Frontal cortex (tissue), 4 donors: ENCODE measurements around the gene NLRP11. TPM values are rescaled to one million over a fixed set of nuclear protein-coding genes. Genes with fewer than 3 reads are reported as not detected.

Experiments used
- DNase-seq, 2 donors: peaks; one replicate each; pipeline ENCODE4 v3.0.0; 2012; ENCODE audit warnings: low spot score in 2 of 2
- FAIRE-seq: peaks from 2 replicates; lab custom pipeline; 2012; peaks lifted over from hg19 to GRCh38; lab: Jason Lieb, UNC
- total RNA-seq: library from RNA; depleted of rRNA; stranded (reverse); fragments of >200 nt; gene quantifications from one replicate; pipeline ENCODE4 v1.2.3, GENCODE V29; 2014
- donor health status: control.
- donor health status: control.
- donor health status: control.

Gene NLRP11
- total RNA-seq, result not detected

- FAIRE-seq, result no peak
- no peak for DNase-seq
Measured at GRCh38 chr19:55831846-55832245, at the start of gene NLRP11. Gene NLRP11 (minus strand): TSS chr19:55831999. CDS start chr19:55818174, 13,825 bp downstream.

DNA sequence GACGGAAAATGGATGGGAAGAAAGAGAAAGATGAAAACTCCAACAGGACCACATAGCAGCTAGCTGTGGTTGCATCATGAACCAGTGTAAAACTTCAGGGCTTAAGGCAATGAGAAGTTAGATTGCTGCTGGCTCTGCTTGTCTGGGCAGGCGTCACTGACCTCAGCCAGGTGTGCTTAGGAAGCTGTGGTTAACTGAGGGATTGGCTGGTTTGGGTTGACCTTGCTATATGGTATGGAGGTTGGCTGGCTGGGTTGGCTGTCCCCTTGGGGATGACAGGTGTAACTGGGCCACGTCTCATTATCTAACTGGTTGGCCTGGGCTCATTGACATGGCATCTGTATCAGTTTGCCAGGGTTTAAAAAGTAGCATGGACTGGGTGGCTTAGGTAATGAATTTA, 45.4 kb upstream of the NLRP11 start:
- FAIRE-seq (no peak), DNase-seq (no peak)

DNA sequence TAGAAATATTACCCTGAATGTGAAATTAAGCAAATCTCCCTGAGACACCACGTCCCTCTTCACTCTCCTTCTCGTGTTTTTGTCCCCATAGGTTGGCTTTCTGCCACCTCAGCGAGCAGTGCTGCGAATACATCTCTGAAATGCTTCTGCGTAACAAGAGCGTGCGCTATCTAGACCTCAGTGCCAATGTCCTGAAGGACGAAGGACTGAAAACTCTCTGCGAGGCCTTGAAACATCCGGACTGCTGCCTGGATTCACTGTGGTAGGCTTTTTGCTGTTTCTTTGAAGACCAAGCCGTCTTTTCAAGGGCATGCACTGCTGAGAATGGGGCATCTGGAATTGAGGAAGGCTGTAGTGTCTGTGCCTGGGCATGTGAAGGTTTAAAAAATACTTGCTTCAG, 38.9 kb upstream of the NLRP11 start:
- no peak for FAIRE-seq
- DNase-seq, result no peak

DNA sequence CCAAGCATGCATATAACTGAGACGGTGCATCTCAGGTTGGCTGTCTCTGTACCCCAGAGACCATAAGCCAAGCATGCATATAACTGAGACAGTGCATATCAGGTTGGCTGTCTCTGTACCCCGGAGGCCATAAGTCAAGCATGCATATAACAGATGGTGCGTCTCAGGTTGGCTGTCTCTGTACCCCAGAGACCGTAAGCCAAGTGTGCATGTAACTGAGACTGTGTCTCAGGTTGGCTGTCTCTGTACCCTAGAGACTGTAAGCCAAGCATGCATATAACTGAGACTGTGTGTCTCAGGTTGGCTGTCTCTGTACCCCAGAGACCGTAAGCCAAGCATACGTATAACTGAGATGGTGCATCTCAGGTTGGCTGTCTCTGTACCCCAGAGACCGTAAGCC, 35.3 kb upstream of the NLRP11 start:
- FAIRE-seq (no peak), DNase-seq (no peak)

DNA sequence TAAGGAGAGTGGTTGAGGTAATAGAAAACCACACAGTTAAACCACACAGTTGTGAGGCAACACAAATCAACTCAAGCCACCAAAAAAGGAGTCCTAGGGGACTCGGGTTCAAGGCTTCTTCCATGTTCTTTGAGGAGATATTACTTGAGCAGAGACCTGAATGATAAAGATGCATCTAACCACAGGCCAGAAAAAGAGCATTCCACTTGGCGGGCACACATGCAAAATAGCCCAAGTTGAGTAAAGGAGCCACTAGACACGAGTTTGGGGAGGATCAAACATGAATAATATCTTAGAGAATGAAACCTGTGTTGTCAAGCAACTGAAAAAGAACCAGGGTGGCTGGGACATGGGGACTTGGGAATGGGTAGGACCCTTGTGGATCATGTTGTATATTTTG, 34.7 kb upstream of the NLRP11 start:
- FAIRE-seq (no peak), DNase-seq (no peak)

DNA sequence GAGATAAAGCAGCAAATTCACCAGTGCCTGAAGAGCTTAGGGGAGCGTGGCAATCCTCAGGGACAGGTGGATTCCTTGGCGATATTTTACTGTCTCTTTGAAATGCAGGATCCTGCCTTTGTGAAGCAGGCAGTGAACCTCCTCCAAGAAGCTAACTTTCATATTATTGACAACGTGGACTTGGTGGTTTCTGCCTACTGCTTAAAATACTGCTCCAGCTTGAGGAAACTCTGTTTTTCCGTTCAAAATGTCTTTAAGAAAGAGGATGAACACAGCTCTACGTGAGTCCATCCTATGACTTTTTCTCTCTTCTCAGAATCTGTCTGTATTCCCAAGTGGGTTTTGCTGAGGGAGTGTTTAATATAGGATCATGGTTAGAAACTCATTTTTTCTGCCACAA, 27.2 kb upstream of the NLRP11 start:
- DNase-seq, result no peak
- no peak for FAIRE-seq

DNA sequence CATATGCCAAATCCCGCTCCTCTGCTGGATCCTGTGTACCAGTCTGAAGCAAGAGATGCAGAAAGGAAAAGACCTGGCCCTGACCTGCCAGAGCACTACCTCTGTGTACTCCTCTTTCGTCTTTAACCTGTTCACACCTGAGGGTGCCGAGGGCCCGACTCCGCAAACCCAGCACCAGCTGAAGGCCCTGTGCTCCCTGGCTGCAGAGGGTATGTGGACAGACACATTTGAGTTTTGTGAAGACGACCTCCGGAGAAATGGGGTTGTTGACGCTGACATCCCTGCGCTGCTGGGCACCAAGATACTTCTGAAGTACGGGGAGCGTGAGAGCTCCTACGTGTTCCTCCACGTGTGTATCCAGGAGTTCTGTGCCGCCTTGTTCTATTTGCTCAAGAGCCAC, 26.6 kb upstream of the NLRP11 start:
- FAIRE-seq, result no peak
- no peak for DNase-seq

- DNase-seq (no peak), FAIRE-seq (no peak)
Measured at GRCh38 chr19:55857974-55858373, 26.2 kb upstream of the NLRP11 start.

GRCh38 chr19:55857149-55857548, 25.4 kb upstream of the NLRP11 start:
- DNase-seq, result no peak
- FAIRE-seq, result no peak

DNA sequence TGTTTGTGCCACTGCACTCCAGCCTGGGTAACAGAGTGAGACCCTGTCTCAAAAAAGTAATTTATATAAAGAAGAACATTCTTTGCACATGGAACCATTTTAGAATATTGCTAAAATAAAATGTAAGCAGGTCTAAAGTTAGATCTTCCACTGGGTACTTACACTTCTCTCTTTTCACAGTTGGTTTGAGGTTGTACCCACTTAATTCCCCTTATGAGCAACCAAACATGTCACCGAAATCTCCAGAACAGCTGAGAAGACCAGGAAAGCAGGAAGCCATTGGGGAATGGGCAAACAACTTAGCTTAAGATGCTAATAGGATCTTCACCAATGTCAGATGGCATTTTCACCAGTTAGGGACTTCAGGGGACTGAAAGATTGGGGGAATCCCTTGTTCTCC, 23.4 kb upstream of the NLRP11 start:
- DNase-seq, result no peak
- FAIRE-seq, result no peak

DNA sequence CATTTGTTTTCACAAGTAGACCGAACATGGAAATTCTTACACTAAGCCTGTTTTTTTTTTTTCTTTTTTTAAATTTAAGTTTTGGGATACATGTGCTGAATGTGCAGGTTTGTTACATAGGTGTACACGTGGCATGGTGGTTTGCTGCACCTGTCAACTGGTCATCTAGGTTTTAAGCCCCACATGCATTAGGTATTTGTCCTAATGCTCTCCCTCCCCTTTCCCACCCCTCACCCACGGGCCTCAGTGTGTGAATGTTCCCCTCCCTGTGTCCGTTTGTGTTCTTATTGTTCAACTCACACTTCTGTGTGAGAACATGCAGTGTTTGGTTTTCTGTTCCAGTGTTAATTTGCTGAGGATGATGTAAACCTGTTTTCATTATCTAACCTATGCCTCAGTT, 7.1 kb upstream of the NLRP11 start:
- FAIRE-seq (no peak), DNase-seq (no peak)

GRCh38 chr19:55838251-55838650, 6.5 kb upstream of the NLRP11 start:
- DNase-seq, result no peak
- no peak for FAIRE-seq

- DNase-seq (no peak), FAIRE-seq (no peak)
Measured at GRCh38 chr19:55836340-55836739, 4.5 kb upstream of the NLRP11 start, which contains the start of gene NLRP4. Gene NLRP4 (plus strand): TSS chr19:55836540. CDS start chr19:55852081, 15,541 bp downstream.

DNA sequence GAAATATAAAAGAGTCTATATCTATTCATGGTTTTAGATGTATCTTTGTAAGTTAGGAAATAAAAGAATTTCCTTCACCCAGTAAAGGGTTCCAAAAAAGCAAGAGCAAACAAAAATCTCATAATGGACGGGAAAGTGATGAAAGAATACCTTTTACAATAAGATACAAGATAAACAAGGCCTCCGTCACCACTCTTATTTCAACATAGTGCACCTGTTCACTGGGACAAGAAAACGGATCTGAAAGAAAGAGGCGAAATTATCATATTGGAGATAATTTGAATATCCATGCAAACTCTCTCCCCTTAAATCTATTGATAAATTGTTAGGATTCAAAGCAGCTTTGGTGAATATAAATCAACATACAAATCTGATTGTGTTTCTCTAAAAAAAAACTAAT, 877 bp upstream of the NLRP11 start:
- DNase-seq, result no peak

GRCh38 chr19:55830656-55831055, 1.1 kb downstream of the NLRP11 start:
- no peak for DNase-seq
- FAIRE-seq, result no peak

More for the DNA sequence above, 877 bp upstream of the NLRP11 start:
- no peak for FAIRE-seq

- DNase-seq (no peak), FAIRE-seq (no peak)
Measured at GRCh38 chr19:55820037-55820436, 11.8 kb downstream of the NLRP11 start.

DNA sequence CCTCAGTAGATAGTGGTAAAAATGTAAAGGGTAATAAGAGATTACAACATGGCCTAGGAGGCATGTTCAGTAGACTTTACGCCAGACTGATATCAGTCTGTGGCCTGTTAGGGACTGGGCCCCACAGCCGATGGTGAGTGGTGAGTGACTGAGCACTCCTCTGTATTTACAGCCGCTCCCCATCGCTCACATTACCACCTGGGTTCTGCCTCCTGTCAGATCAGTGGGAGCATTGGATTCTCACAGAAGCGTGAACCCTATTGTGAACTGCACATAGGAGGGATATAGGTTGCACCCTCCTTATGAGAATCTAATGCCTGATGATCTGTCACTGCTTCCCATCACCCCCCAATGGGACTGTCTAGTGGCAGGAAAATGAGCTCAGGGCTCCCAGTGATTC, 17.9 kb downstream of the NLRP11 start:
- DNase-seq (no peak), FAIRE-seq (no peak)

DNA sequence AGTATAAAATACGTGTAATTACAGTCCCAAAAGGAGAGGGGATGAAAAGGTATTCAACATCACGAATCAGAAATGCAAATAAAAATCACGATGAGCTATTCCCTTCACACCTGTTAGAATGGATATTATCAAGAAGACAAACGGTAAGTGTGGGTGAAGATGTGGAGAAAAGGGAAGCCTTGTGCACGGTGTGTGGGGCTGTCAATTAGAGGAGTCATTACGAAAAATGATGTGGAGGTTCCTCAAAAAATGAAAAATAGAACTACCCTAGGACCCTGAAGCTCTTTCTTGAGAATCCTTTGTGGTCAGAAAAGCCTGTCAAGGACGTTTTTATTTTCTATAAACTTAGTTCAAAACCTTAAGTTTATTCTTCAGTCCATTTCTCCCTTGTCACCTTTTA, 19.4 kb downstream of the NLRP11 start:
- no peak for DNase-seq
- FAIRE-seq, result no peak

DNA sequence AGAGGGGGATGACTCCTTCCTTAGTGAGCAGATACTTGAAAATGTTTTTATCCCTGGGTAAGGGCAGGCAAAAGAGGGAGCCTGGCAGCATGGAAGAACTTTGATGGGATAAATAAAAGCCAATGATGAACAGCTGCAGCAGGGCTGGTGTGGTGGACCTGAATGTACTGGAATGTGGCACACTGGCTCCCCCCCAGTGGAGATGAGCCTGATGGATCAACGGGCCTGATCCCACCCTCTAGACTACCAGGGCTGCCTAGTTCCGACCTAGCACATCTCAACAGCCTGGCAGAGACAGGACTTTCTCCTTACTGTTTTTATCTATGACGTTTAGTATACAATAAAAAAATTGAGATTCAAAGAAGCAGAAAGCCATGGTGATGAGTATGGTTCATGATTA, 20.5 kb downstream of the NLRP11 start:
- FAIRE-seq, result no peak
- no peak for DNase-seq

- DNase-seq (no peak), FAIRE-seq (no peak)
Measured at GRCh38 chr19:55809381-55810058, 22.3 kb downstream of the NLRP11 start.

- DNase-seq (no peak), FAIRE-seq (no peak)
Measured at GRCh38 chr19:55802281-55802680, 29.5 kb downstream of the NLRP11 start.

- FAIRE-seq, result no peak
- DNase-seq, result no peak
Measured at GRCh38 chr19:55801416-55801815, 30.4 kb downstream of the NLRP11 start.
